HuH-7 (cell line): Measurements from ENCODE around the gene TRAF2.
"Not testable (repeated sequence)": the region's sequence is repeated elsewhere in the genome, so short reads cannot be mapped to it uniquely, and the experiment has no call there.

Experiments used
- DNase-seq: peaks from one replicate; pipeline ENCODE4 v3.0.0; 2011; ENCODE audit warnings: low spot score

TRAF2 gene

GRCh38 chr9:136882109-136882946 lies 4.0 kb upstream of the TRAF2 start:
- DNase-seq: peak; percentile 67

GRCh38 chr9:136882947-136883283 lies 3.4 kb upstream of the TRAF2 start:
- not testable (repeated sequence) for DNase-seq

- DNase-seq: not testable (repeated sequence)
Measured at GRCh38 chr9:136883670-136884069, 2.6 kb upstream of the TRAF2 start.

GRCh38 chr9:136886610-136887597 lies 588 bp downstream of the TRAF2 start:
- DNase-seq: peak; percentile 77

- DNase-seq: no peak
Measured at GRCh38 chr9:136888454-136888853, 2.1 kb downstream of the TRAF2 start.

GRCh38 chr9:136889858-136890257 lies 3.5 kb downstream of the TRAF2 start:
- DNase-seq: no peak

- DNase-seq: no peak
Measured at GRCh38 chr9:136890661-136891060, 4.3 kb downstream of the TRAF2 start.

- DNase-seq: no peak
Measured at GRCh38 chr9:136896027-136896426, 9.7 kb downstream of the TRAF2 start.

GRCh38 chr9:136898483-136899100 lies 12.3 kb downstream of the TRAF2 start:
- no peak for DNase-seq

GRCh38 chr9:136899196-136899595 lies 12.9 kb downstream of the TRAF2 start:
- DNase-seq: no peak

GRCh38 chr9:136900556-136900955 lies 14.2 kb downstream of the TRAF2 start:
- no peak for DNase-seq

GRCh38 chr9:136900988-136901515 lies 14.7 kb downstream of the TRAF2 start:
- DNase-seq: no peak

GRCh38 chr9:136901516-136902258 lies 15.4 kb downstream of the TRAF2 start:
- DNase-seq: no peak

GRCh38 chr9:136902259-136902821 lies 16.0 kb downstream of the TRAF2 start:
- DNase-seq: peak; percentile 80

GRCh38 chr9:136903041-136903554 lies 16.8 kb downstream of the TRAF2 start:
- DNase-seq: no peak

GRCh38 chr9:136906266-136906665 lies 19.9 kb downstream of the TRAF2 start:
- DNase-seq: no peak

GRCh38 chr9:136907011-136907914 lies 20.9 kb downstream of the TRAF2 start:
- DNase-seq: no peak

GRCh38 chr9:136910197-136910900 lies 24.0 kb downstream of the TRAF2 start:
- no peak for DNase-seq

GRCh38 chr9:136910901-136911245 lies 24.6 kb downstream of the TRAF2 start:
- no peak for DNase-seq
